SW 1271 (cell line): ENCODE results near the gene F5.

Source experiments
- DNase-seq, 2 experiments: peaks; one replicate each; lab custom pipeline; 2025; lab: John Stamatoyannopoulos, UW

F5 gene

DNA sequence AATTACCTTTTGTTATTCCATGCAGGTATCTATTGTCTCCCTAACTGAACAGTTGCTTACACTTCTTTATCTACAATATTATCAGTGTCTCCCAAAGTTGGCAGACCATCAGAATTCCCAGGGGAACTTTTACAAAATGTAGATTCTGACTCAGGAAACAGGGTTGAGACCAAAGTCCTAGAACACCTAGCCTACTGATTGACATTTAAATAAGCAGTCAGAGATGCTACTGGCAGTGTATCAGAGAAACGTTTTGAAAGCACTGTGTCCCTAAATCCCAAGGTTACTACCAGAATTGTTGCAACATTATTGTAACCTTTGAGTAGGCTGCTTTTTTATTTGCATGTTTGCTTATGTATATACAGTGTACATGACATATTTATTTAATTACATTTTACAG is 1.8 kb upstream of the F5 start:
- no peak for DNase-seq

DNA sequence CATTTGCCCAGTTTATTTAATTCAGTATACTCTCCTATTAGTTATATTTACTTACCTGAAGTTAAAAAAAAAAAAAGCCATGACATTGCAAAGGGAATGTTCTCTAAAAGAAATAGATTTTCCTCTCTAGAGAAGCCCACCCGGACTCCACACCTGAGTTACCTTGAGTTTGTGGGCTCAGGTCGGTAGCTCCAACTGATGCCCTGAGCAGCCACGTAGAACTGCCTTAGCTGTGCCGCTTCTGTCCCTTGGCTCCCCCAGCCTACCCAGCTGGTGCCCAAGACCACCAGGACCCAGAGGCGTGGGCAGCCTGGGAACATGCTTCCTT is 250 bp downstream of the F5 start:
- no peak for DNase-seq

DNA sequence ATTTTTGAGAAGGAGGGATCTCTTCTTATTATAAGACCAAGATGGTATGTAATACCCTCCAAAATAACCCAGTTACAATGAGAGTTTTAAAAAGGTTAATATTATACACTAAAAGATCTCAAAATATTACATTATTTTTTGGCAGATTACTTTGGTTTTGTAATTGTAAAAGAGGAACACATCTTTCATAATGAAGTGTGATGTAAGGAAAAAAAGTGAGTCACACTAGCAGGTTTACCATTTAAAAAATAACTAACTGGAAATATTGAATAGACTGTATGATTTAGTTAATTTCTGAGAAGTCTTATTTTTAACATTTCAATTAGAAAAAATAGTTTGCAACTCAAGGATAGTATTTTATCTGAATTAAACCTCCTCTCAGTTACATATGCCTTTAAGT is 1.1 kb downstream of the F5 start:
- DNase-seq = no peak

DNA sequence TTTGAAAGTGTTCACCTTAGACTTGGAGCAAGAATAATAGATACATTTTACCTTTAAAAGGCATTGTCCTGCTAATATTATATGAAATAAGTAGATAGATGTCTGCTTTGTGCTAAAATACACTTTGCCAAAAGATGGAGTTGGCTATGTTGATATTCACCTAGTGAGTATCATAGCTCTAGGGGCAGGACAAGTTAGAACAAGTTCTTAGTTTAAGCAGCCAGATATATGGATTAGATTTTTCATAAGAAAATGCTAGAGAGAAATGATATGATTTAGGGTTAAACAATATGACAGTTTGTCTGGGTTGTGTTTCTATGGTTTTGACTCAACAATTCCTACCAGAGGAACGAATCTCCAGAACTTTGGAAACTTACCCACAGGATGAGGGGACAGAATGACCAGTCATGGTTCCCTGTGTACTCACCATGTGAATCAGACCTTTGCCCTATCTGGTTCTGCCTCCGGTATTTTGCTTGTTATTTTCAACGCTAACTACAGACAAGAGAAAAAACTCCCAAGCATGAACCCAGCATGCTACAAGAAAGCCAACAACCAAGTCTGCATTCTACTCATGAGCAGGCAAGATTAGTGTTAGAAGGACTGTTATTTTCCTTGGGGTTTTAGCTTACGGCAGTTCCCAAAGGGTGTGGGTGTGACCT is 1.7 kb downstream of the F5 start:
- DNase-seq = no peak

DNA sequence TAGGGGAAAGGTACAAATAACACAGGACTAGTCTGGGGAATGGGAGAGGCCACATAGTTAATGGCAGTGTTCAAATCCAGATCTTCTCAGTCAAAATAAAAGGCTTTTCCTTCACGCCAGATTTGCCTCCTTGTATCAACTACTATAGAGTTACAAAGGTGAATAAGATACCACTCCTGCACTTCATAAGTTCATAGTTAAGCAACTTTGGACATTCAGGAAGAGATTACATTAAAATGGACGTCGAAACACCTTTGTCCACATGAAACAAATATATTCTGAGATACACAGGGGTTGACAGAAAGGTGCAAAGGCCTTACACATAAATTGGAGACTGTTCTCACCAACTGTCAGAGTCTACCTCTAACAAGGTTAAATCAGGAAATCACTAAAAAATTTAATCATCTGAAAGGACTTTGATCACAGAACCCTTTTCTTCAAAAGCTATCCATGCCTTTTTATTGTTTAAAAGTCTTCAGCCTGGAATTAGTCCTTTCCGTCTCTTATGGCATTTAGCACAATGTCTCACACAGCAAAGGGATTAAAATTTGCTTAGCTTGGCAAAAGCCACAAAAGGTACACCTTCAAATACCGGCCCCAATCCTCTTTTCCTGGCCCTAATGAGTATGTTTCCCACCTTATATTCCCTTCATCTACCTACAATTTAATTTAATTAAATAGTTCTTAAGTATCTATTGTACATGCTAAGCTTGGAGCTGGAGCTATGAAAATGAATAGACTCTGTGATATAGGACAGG is 8.1 kb downstream of the F5 start:
- DNase-seq = no peak

- DNase-seq = no peak
Measured at GRCh38 chr1:169576935-169577331, 9.3 kb downstream of the F5 start.

- no peak for DNase-seq
Measured at GRCh38 chr1:169576241-169576934, 9.9 kb downstream of the F5 start.

DNA sequence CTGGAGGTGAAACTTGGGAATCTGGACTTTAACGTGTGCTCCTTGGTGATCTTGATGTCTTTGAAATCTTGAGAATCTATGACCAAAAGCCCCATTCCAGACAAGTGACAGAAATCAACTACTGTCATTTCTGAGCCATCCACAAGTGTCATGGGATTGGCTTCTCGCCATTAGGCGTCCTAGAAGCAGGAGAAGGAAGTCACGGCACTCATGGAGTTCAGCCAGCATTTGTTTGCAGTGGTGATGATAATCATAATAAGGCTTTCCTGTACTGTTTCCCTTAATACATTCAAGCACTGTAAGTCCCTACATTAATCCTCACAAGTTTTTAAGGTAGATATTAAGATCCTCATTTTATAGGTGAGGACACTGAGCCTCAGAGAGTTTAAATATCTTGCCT is 11.9 kb downstream of the F5 start:
- DNase-seq = no peak

GRCh38 chr1:169572187-169572586 is 14.1 kb downstream of the F5 start:
- no peak for DNase-seq

GRCh38 chr1:169571450-169571849 is 14.8 kb downstream of the F5 start:
- no peak for DNase-seq

- DNase-seq = no peak
Measured at GRCh38 chr1:169570172-169570574, 16.1 kb downstream of the F5 start.

DNA sequence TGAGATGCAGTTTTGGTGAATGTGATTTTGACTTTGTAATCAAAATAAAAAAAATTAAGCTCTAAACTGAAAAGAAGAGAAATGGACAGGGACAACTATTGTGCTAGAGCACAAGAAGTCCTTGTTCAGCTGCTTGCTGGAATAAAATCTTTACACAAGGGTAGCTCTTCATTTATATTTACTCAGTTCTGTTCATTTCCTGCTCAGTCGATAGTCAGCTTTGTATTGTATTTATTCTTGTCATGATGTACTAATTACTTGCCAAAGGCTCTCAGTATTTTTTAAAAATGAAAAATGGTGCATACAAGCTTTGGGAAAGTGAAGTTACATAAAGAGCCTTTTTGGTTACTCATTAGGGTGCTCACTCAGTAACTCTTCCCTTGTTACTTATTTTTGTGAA is 17.8 kb downstream of the F5 start:
- DNase-seq = no peak

DNA sequence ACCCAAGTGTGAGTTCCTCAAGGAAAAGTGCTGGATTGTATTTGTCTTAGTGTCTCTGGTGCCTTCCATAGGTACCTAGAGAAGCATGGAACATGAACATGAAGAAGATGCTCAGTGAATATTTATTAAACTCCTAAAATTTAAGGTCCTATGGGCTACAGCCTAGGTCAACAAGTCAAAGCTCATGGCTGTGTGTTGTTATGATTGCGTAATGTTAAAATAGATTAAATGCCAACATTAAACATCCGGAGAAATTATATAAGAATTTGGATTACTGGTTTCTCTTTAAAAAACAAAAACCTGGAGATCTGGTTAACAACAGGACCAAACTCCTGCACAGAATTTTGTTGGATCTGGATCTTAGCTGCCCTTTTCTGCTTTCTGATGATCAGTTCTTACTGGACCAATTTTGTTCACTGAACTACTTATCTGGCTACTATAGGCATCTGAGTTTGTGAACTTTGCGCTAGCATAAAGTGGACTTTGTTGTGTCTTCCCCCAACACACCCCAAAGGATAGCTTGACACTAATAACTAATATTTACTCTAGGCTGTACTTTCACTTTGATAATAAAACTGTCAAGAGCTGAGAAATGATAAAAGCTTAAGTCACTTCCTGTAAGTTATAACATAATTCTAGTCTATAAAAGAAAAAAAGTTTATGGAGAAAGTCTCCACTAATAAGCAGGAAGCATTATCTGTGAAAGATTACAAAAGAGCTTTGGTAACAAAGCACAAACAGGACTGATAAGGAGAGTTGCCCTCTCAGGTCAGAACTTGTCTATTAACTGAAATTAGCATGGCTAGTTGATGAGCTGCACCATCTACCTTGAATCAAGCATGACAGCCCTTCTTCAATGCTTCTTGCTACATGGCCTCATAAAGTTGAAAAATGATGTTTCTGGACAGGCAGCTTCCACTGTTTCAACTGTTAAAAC is 20.7 kb downstream of the F5 start:
- DNase-seq = no peak

DNA sequence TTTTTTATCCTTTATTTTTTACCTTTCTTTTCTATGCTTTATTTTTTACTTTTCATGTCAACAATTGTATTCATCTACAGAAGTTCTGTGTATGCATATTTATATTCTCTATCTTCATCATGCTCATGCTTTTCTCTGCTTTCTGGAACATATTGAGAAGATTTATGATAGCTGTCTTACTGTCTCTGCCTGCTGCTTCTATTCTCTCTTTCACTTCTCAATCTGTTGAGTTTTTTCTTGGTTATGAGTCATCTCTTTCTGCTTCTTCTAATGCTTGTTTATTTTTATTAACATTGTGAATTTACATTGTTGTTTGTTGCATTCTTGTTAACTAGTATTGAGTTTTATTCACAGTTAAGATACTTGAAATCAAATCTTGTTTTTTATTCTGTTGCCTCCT is 22.6 kb downstream of the F5 start:
- DNase-seq = no peak

GRCh38 chr1:169563019-169563615 is 23.2 kb downstream of the F5 start:
- DNase-seq = no peak

GRCh38 chr1:169561692-169562091 is 24.6 kb downstream of the F5 start:
- no peak for DNase-seq

DNA sequence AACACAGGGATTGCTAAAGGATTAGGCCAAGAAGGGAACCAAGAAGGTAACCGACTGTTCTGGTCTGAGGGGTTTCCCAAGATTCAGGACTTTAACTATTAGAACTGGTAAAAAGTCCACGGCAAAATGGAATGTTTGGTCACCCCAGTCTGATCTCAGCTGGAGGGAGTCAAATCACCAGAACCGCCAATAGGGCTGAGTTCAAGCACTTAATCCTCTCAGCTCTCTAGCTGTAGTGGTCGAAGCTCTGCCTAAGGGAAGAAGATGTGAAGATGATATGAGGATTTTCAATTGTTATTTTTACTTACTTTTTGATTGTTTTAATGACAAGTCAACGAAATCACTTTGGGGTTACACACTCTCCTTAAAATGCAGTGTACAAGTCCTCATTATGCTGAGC is 29.1 kb downstream of the F5 start:
- no peak for DNase-seq

DNA sequence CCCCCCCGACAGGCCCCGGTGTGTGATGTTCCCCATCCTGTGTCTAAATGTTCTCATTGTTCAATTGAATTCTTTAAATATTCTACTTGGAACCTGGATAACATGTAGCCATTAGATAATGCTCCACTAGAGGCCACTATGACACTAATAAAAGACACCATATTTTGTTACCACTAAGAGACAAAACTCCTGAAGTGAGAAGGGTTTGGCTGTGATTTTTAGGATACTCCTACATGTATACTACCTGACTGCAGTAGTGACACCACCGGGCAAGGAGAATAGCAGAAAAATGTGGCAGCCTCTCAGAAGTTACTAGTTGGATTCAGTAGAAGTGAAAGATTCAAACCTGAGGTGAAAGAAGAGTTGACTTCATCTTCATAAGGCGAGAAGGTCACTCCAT is 36.0 kb downstream of the F5 start:
- DNase-seq = peak in 1 of 2 experiments; percentile 42

GRCh38 chr1:169548282-169548681 is 38.0 kb downstream of the F5 start:
- DNase-seq = no peak

DNA sequence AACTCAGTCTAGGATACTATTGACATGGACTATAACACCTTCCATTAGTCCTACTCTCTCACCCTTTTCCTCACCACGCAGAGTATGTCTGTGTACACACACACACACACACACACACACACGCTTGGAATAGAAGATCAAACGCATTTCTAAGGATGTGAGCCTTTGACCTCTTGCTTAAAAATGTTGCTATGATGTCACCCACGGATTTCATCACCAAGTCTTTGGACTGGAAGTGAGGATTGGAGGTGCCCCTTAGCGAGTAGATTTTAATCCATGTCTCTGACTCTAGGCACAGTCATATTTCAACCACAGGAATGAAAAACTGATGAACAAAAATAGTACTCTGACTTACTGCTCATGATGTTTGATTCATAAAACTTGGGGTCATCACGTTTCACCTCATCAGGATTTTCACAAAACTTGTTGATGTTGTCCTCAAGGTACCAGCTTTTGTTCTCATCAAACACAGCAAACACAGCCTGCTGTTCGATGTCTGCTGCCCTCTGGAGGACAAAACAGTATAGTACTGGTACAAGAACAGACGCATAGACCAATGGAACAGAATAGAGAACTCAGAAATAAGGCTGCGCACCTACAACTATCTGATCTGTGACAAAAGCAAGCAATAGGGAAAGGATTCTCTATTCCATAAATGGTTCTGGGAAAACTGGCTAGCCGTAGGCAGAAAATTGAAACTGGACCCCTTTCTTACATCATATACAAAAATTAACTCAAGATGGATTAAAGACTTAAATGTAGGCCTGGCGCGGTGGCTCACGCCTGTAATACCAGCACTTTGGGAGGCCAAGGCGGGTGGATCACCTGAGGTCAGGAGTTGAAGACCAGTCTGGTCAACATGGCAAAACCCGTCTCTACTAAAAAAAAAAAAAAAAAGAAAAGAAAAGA is 39.9 kb downstream of the F5 start:
- DNase-seq = peak in 1 of 2 experiments; percentile 37

DNA sequence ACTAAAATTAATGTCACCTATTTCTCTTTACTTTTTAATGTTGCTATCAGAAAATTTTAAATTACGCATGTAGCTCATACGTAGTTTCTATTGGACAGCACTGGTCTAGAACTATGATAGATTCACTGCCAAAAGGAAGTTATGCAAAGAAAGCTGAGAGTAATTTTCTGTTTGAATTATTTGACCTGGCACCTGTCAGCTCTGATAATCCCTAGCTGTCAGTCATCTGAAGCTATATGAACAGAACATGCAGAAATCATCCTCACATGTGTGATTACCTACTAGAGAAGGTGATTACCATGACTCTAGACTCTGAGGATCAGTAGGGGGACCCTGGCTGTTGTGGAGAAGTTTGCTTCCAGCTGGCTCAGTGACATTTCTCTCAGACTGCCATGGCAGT is 40.8 kb downstream of the F5 start:
- DNase-seq = no peak
